Sciatic nerve (tissue), 2 donors: ENCODE results near the gene ZNF497. TPM values are rescaled to one million over a fixed set of nuclear protein-coding genes. Genes with fewer than 3 reads are reported as not detected.
A peak's percentile ranks its signal among the peaks of the same experiment; 100 is the strongest.
"Not testable (repeated sequence)": the region's sequence is repeated elsewhere in the genome, so short reads cannot be mapped to it uniquely, and the experiment has no call there.

Experiments used
- ATAC-seq: fragments of 200-7000 bp; cut with Tn5 transposase; one replicate; pipeline ENCODE4 v1.9.1; 2020; ENCODE audit warnings: mild to moderate bottlenecking, moderate library complexity
- DNase-seq: peaks from one replicate; pipeline ENCODE4 v3.0.0-alpha.2; 2020; ENCODE audit warnings: low spot score
- intact Hi-C: fragments of 100-400 bp; cut with DNase I; formaldehyde crosslinking; loops from one replicate; pipeline ENCODE4 v1.14.2; 2022
- total RNA-seq: library from RNA; stranded (reverse); fragmentation: NEBNext Ultra II Directional; extraction: Animal tissue kit (Norgen Biotek cat#: 25700); gene quantifications from one replicate; pipeline ENCODE4 v1.2.1, GENCODE V29; 2021
- donor health status: DM: no; HTN: no; CAD: no.
- donor health status: DM: no; HTN: no; CAD: no.

The ZNF497 gene
- total RNA-seq, 1 donor from 2014 or later: 2.0 TPM

DNA sequence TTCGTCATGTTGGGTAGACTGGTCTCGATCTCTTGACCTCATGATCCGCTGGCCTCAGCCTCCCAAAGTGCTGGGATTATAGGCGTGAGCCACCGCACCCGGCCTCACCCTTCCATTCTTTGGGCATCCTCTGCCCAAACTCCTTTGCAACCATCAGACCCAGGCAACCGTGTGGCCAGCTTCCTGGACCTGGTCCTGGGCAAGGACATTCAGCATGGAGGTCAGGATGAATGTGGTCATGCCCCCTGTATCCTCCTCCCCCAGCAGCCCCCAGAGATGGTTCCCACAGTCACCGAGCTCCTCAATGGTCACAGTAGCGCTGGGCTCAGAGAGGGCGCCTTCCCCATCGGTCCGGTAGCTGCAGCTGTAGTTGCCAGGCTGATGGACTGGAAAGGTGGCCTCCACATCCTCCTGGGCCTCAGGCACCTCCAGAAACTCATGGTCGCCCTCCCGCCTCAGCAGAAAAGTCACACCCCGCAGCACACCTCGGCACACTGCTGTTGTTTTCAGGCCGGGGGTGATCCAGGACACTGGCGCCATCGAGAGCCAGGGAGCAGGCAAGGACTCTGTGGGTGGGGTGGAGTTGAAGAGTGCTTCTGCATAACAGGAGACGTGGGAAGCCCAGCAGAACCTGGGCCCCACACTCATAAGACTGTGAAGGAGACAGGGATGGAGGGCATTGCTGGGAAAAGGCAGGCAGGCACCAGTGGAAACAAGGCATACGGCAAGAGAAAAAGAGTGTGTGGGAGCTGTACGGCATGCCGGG is 10.4 kb downstream of the ZNF497 start:
- DNase-seq (no peak), ATAC-seq (no peak)
- intact Hi-C loops: no loop called here

- intact Hi-C loops: no loop called here
- ATAC-seq (no peak), DNase-seq (no peak)
Observed at GRCh38 chr19:58351558-58351878, 11.0 kb downstream of the ZNF497 start.

GRCh38 chr19:58350871-58351557 is 11.5 kb downstream of the ZNF497 start:
- intact Hi-C loops: no loop called here
- ATAC-seq: no peak
- no peak for DNase-seq

DNA sequence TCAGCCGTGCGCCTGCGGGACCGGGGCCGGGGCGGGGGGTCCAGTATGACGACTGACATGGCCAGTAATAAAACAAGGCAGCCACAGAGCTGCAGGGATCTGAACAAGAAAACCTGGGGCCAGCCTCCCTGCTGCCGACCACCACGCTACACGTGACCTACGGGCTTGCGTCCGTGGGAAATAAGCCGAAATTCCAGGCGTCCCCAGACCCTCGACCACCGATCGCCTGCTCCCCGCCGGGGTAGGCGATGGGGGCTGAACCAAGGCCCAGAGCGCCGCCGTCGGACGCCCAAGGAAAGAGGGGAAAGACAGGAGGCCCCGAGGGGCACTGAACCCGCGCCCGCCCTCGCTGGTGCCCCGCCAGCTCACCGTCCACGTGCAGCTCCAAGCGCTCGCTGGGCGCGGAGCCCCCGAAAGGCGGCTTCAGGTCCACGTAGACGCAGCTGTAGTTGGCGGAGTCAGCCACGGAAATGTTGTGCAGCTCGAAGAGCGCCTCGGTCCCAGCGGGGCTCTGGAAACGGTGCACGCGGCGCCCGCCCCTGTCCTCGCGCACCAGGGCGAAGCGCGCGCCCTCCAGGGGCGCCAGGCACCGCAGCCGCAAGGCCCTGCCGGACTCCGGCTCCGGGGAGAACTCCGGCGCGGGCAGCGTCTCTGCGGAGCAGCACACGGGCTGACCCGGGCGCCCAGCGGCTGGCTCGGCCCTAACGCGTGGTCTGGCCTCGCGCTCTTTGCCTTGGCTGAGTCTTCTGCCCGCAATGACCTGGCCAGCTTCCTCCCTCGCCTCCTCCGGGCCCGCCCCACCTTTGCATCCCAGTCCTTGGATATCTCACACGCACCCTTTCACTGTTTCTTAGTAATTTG is 12.3 kb downstream of the ZNF497 start:
- intact Hi-C loops: no loop called here
- DNase-seq (peak; percentile 53), ATAC-seq (no peak)

- intact Hi-C loops: no loop called here
- no peak for ATAC-seq
- no peak for DNase-seq
Observed at GRCh38 chr19:58349590-58349989, 13.0 kb downstream of the ZNF497 start.

GRCh38 chr19:58348080-58348479 is 14.5 kb downstream of the ZNF497 start:
- ATAC-seq, intact Hi-C loops: not testable (repeated sequence)
- DNase-seq: peak; percentile 39

- DNase-seq: peak; percentile 72
- peak; percentile 93 for ATAC-seq
- intact Hi-C loops: no loop called here
Observed at GRCh38 chr19:58346961-58347929, 15.3 kb downstream of the ZNF497 start.

- intact Hi-C loops: no loop called here
- ATAC-seq: no peak
Observed at GRCh38 chr19:58345558-58345957, 17.0 kb downstream of the ZNF497 start.

DNA sequence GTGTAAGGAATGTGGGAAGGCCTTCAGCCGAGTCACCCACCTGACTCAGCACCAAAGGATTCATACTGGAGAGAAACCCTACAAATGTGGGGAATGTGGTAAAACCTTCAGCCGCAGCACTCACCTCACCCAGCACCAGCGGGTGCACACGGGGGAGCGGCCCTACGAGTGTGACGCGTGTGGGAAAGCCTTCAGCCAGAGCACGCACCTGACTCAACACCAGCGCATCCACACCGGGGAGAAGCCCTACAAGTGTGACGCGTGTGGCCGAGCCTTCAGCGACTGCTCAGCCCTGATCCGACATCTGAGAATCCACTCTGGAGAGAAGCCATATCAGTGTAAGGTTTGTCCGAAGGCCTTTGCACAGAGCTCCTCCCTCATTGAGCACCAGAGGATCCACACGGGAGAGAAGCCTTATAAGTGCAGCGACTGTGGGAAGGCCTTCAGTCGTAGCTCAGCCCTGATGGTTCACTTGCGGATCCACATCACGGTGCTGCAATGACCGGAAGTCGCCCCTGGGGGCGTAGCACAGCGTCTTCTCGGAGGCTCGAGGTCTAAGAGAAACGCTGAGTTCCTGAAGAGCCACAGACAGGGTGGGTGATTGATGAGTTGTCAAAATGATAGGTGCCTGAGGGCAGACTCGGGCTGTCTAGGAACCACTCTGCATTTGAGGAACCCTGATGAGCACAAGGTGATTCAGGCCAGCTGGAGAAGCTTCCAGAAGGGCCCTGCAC is 23.6 kb downstream of the ZNF497 start:
- DNase-seq (no peak), ATAC-seq (no peak)
- intact Hi-C loops: no loop called here

More at GRCh38 chr19:58345558-58345957, 17.0 kb downstream of the ZNF497 start:
- DNase-seq: no peak

GRCh38 chr19:58338336-58338735 is 24.2 kb downstream of the ZNF497 start:
- intact Hi-C loops: no loop called here
- no peak for ATAC-seq
- no peak for DNase-seq

- ATAC-seq: no peak
- intact Hi-C loops: no loop called here
- no peak for DNase-seq
Observed at GRCh38 chr19:58336820-58337219, 25.7 kb downstream of the ZNF497 start.

DNA sequence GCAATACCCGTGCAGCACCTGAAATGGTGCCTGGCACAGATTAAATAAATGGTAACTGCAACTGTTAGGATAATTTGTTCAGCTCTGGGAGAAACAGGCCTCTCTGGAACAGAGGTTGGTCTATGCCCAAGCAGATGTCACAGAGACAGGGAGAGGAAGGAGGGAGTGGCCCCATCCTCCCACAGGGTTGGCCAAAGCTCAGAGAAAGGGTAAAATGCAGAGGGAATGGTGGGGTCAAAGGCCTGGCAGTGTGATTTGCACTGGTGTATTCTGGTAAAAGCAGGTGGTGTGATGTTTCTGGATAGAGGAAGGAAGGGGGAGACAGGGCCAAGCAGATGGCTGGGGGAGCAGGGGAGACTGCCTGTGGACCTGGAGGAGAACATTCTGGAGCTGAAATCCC is 26.3 kb downstream of the ZNF497 start:
- DNase-seq (no peak), ATAC-seq (no peak)
- intact Hi-C loops: no loop called here

DNA sequence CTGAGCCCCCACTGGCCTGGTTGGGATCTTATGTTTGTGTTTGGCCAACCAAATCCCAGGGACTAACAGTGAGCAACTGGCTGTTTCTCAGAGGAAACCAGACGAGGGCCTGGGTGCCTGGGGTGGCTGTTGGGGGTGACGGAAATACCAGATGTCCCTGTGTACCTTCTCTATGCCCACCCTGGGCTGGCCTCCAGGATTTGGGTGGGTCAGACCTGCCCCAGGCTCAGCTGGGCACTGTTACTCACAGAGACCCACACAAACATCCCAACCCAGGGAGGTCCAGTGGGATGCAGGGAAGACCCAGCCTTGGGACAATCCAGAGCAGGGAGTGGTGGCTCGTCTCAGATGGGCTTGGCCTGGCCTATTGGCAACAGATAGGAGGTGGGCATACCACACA is 26.9 kb downstream of the ZNF497 start:
- intact Hi-C loops: no loop called here
- ATAC-seq (no peak), DNase-seq (no peak)

- DNase-seq (peak; percentile 36), ATAC-seq (no peak)
- intact Hi-C loops: no loop called here
Observed at GRCh38 chr19:58334691-58335249, 27.8 kb downstream of the ZNF497 start.

- intact Hi-C loops: no loop called here
- ATAC-seq: no peak
Observed at GRCh38 chr19:58332697-58333096, 29.9 kb downstream of the ZNF497 start.

GRCh38 chr19:58330458-58330857 is 32.1 kb downstream of the ZNF497 start:
- no peak for ATAC-seq
- DNase-seq: no peak
- intact Hi-C loops: no loop called here

More at GRCh38 chr19:58332697-58333096, 29.9 kb downstream of the ZNF497 start:
- DNase-seq: no peak

DNA sequence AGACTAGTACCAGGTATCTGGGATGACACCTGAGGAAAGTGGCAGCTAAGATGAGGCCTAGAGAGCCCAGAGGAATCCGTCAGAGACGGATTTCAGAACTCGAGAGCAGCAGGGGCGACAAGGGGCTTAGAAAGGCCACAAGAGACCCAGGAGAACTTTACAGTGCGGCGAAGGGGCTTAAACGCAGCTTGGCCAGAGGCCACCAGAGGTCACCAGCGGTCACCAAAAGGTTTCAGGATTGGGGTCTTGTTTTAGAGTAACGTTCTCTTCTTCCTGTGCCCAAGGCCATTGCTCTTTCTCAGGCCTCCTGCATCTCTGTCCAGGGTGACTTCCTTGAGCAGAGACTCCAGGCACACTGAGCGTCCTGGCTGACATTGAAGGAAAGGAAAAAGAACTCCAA is 33.6 kb downstream of the ZNF497 start:
- intact Hi-C loops: no loop called here
- ATAC-seq: no peak
- no peak for DNase-seq
